GM21529 (cell line): ENCODE measurements around the gene SEMA4G.

Experiments used
- ATAC-seq: cut with Tn5 transposase; IDR thresholded peaks from one replicate; pipeline ENCODE4 v1.9.1; 2021; ENCODE audit not compliant: unreplicated experiment

The SEMA4G gene, protein sequence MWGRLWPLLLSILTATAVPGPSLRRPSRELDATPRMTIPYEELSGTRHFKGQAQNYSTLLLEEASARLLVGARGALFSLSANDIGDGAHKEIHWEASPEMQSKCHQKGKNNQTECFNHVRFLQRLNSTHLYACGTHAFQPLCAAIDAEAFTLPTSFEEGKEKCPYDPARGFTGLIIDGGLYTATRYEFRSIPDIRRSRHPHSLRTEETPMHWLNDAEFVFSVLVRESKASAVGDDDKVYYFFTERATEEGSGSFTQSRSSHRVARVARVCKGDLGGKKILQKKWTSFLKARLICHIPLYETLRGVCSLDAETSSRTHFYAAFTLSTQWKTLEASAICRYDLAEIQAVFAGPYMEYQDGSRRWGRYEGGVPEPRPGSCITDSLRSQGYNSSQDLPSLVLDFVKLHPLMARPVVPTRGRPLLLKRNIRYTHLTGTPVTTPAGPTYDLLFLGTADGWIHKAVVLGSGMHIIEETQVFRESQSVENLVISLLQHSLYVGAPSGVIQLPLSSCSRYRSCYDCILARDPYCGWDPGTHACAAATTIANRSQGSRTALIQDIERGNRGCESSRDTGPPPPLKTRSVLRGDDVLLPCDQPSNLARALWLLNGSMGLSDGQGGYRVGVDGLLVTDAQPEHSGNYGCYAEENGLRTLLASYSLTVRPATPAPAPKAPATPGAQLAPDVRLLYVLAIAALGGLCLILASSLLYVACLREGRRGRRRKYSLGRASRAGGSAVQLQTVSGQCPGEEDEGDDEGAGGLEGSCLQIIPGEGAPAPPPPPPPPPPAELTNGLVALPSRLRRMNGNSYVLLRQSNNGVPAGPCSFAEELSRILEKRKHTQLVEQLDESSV

DNA sequence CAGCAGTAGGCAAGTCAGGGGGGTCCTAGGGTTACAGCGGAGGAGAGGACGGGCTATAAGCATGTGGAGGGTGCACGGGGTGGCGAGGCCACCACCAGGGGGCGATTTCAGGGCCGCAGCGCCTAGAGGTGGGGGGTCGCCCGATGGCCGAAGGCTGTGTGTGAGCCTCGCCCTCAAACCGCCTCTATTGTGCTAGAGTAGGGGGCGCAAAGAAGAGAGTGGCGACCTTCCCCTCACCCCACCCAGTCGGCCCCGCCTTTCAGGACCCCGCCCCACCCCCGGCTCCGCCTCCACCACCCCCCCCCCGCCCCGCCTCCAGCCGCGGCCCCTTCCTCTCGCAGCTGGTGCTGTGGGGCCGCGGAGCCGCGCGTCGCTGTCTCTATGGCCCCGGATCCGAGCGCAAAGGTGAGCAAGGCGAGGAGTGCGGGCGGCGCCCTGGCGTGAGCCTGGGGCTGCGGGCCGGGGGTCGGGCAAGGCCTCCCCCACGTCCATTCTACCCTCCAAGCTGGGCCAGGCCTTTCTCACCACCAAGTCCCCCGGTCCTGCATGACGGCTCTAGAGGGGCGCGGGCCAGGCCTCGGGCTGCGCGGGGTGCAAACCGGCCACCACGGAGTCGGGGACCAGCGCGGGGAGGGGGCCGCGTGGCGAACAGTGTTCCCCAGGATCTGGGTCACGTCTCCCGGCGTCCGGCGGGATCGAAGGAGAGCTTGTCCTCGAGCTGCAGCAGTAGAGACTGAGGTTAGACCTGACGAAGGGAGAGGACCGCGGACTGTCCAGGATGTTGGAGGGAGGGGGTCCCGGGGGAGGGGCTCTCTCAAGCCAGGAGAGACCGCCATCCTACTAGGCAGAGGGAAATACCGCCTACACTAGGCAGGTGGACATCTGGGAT lies at the start of gene SEMA4G:
TSS of gene SEMA4G (plus strand) at position 318 of the 889 bp plus-strand sequence. CDS start 3,409 bp downstream, outside the sequence.
- ATAC-seq: peak; percentile 73

DNA sequence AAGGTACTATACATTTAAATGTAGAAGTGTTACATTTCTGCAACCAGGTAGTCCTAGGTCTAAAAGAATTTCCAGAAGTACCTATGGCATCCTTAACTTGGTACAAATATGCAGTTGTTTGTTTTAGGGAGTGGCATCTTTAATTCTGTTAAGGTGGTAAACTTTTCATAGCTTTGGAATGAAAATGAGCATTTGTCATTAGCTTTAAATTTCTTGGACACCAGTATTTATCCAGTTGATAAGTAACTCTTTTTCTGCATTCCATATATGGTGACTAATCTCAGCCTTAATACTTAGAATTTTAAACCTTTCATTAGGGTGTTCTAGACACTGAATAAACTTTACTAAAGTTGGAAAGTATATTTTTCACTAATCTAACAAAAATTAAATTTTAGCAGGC lies 45.7 kb upstream of the SEMA4G start:
- ATAC-seq: no peak

DNA sequence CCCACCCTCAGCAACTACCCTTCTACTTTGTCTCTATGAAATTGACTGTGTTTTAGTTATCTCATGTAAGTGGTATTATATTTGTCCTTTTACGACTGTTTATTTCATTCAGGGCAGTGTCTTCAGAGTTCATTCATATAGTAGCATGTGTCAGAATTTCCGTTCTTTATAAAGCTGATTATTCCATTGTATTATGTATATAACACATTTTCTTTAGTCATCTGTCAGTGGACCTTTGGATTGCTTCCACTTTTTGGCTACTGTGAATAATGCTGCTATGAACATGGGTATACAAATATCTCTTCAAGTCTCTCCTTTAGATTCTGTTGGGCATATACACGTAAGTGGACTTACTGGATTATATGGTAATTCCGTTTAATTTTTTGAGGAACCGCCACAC lies 42.0 kb upstream of the SEMA4G start:
- ATAC-seq: no peak

DNA sequence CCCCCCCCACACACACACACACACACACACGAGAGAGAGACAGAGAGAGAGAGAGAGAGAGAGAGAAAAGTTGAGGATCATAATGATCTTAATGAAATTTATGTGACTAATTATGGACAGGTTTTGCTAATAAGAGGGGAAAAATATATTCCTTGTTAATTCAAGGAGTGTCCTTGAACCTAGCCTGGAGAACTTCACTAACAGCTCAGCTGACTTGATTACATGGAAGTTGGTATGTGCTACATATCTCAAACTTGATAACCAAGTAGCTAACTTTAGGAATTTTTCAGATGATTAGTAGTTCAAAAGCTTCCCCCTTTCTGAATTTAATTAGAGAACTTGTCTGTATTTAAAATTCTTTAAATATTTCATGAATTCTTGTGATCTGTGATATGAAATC lies 41.3 kb upstream of the SEMA4G start:
- no peak for ATAC-seq

DNA sequence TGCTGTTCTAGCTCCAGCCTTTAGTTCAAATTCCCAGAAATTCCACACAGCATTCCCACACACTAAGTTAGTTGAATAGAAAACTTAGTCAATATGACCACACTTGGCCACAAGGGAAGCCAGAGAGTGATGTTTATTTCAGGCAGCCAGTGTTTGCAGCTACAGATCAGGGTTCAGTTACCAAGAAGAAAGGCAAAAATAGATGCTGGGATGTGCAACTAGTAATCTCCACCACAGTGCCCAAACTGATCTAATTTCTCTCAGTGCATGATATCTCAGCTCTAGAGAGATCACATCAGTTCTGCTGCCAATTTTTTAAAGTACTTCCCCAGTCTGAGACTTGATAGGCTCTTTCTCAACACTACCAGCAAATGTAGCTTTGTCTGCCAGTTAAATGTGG lies 38.9 kb upstream of the SEMA4G start:
- ATAC-seq: no peak

DNA sequence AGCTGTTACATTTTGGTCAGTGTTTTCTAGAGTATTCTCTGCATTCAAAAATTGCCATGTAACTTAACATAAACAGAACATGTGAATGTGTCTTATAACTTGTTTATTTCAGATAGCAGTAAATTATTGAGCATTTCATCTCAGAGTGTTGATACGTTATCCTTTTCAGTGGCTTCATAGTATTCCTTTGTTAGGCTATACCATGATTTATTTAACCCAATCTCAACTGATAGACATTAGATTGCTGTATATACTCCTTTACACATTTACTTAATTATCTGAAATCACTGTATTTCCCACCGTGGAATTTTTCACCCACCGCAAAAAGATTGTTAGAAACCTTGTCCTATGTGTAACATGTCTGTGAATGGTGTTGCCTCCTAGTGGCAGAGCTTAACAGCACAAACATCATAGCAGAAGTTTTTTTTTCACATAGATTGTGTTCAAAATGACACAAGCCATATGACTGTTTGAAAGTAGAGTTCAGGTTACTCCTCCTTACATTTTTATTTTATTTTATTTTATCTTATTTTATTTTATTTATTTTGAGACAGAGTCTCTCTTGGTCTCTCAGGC lies 35.1 kb upstream of the SEMA4G start:
- ATAC-seq: no peak

DNA sequence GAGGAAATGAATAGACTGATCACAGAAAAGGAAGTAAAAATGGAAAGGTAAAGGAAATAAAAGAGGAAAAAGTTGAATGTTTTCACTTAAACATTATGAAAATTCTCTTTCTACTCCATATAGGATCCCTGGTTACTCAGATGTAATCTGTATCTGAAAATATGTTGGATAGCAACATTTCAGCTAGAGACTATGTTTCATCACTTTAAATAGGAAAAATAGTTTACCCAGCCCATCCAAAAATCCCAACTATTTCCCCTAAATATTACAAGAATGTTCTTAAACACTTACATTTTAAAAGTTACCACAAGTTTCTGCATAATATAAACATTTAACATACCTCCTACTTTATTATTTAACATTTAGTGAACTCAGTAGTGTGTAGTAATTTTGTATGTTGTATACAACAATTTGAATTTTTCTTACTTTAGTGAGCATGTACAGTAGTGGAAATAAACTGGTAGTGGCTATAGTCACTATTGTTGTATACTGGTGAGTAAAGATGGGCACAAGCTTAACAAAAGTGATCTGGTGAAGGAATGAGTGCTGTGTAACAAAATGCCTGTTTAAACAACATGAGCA lies 29.4 kb upstream of the SEMA4G start:
- no peak for ATAC-seq

DNA sequence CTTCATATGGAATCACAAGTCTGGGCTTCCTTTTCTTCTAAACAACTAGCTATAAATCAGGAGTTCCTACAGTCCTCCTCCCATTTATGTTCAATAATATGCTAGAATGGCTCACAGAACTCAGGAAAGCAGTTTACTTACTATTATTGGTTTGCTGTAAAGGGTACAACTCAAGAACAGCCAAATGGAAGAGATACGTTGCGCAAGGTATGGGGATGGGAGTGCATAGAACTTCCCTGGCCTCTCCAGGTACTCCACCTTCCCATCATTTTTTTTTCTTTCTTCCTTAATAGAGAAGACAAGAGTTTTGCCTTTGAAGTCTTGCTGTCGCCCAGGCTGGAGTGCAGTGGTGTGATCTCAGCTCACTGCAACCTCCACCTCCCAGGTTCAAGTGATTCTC lies 27.1 kb upstream of the SEMA4G start:
- no peak for ATAC-seq

DNA sequence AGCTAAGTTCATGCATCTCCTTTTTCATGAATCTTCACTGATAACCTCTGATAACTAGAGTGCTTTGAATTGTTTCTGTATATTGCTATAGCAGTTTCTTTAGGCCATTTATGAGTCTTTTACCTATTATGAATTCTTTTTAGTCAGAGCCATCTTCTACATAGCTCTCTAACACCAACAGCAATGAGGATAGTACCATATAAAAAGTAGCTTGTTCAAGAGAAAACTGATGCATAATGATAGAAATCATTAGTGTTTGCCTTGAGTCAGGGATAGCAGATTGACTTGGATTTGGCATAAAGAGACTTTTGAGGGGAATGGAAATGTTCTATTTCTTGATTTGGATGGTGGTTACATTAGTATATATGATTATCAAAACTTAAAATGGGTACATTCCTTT lies 25.8 kb upstream of the SEMA4G start:
- ATAC-seq: no peak

DNA sequence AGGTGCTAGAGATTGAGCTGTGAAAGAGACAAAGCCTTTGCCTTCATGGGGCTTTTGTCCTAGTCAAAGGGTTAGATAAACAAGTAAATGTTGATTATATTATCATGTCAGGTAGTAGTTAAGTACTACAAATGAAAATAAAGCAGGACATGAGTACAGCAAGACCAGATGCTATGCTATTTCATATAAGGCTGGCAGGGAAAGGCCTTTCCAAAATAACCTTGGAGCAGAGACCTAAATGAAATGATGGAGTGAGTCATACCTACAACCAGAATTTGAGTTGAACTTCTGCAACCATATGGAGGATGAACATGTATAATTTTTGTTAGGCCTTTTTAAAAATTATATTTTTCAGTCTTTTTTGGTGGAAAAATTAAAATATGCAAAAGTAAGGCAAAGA lies 23.6 kb upstream of the SEMA4G start:
- ATAC-seq: no peak

DNA sequence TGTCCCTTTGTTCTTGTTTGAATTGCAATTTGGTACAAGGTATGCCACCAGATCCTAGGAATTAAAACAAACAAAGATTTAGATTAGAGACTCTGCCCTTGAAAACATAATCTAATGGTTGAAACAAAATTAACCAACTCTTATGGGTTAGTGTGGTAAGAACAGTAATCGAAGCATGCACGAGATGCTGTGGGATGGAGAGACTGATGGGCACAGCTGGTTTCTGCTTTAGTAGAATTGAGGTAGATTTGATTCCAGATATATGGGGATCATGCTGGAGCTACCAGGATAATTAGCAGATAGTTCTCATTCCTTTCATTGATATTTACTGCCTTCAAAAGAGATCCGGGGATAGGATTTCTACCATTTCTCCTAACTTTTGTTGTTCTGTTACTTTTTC lies 20.4 kb upstream of the SEMA4G start:
- ATAC-seq: no peak

DNA sequence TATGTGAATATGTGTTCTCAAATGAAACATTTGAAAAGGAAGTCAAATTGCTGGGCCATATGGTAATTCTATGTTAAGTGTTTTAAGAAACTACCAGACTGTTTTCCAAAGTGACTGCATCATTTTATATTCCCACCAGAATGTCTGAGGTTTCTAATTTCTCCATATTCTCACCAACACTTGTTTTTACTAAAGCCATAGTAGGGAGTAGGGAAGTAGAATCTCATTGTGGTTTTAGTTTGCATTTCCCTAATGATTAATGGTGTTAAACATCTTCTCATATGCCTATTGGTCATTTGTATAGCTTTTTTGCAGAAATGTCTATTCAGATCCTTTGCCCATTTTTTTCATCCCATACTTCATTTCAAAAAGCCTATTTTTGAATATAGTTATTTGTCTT lies 9.1 kb upstream of the SEMA4G start:
- no peak for ATAC-seq

DNA sequence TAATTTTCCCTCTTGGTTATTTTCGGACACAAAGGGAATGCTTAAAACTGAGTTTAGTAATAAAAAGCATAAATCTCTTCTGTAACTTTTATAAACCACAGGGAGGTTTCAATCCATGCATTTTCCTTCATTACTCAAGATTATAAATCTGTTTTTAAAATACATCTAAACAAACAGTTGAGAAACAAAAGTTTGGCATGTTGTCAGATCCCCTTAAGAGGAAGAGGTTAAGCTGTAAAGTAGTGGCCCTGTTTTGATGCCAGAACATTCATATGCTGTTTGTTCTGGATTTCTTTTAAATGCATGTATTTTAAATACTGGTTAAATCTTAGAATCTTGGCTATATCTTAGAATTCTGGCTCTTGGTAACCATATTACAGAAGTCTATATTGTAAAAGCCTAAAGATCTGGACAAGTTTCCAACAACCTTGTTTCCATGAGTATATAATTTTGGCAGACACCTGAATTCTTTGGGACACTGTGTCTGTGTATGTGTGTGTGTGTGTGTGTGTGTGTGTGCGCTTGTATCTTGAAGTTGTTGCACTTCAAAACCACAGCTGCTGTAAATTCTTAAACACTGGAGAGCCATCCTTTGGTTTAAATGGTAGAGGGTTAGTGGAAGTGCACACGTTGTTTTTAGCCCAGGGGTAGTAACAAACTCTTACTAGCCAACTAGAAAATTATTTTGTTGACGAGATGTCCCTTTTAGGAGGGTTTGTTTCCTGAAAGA lies 6.8 kb upstream of the SEMA4G start:
- no peak for ATAC-seq

DNA sequence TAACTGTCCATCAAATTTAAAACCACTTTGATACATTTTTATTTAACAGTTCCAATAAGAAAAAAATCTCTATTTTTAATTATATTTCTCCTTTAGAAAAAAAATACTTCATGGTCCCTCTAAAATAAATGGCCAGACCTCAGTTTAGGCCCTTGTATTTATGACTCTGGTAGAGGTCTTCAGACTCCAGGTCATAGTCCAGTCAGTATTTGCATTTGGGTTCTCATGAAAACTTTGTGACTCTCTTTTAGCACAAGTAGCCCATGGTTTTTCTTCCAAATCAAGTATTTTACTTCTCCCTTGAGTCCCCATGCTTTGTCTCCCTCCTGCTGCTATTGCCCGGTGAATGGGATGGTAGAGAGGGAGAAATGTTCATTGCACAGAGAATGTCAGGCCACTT lies 5.5 kb upstream of the SEMA4G start:
- ATAC-seq: no peak

DNA sequence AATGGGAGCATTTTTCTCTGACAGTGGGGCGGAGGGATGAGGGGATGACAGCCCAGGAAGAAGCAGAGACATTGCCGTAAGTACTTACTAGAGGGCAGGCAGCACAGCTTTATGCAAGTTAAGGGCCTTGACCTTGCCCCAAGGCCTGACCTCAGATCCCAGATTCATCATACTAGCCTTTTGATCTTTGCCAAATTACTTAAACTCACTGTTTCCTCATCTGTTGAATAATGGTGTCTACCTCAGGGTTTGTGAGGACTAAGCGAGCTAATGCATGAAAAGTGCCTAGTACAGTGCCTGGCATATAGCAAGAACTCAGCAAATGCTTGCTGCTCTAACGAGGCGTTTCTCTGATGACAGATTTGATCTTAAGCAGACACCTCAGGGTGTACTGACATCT lies 3.5 kb upstream of the SEMA4G start:
- ATAC-seq: no peak

DNA sequence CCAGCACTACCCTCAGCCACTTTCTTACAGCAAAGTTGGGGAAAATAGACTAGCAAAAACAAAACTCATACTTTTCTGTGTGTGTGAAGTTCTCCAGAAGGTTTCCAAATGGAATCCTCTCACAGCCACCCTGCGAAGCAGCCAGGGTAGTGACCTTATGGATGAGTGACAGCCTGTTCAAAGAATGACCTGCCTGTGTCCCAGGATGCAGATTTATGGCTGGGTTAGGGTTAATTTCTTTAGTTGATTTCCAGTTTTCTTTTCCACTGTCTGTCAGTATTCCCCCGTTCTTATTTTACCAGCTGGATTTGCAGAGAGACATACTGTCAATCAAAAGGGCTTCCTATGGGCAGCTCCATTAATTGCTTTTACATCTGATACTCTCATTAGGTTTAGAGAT lies 2.4 kb upstream of the SEMA4G start:
- no peak for ATAC-seq

DNA sequence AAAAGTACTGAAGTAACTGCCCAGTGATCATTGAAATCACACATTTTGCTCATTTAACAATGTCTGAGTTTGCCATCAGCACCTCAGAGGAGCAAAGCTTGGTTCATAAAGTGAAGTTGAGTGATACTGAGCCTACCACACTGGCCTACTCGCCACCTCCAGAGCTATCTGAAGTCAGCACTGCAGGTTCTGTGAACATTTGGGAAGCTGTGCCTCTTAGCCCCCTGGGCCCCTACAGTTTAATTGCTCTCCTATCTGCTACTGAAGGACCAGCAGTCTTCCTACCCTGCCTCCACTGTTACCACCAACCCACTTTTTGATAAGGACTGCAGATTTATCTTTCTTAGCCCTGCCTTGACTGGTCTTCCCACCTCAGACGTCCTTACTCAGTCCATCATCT lies 2.0 kb upstream of the SEMA4G start:
- ATAC-seq: no peak

DNA sequence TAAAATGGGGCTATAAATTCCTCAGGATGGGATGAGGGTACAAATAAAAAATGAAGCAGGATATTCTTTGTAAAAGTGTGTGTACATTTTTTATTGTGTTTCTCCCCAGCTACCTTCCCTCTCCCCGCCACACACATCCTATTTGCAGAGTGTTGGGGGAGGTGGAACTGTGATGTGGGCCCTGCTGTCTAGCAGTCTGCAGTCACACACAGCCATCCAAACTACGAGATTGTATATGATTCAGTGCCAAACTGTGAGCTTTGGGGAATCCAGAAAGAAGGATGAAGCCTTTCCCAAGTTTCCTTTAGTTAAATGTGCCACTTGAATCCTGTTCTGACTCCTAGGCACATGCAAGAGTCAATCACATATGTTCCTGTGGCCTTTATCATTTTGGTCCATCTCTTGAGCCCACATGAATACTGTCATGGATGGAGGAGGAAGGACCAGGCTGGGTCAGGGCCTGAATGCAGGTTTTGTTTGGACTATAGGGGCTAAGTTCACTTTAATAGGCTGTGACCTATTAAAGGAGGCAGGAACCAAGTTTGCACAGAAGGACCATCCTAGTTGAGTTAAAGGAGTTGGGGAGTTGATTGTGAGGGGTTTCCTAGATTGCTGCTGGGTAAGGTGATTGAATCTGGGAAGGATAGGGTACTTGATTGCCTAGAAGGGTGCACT lies 1.1 kb upstream of the SEMA4G start:
- ATAC-seq: no peak

DNA sequence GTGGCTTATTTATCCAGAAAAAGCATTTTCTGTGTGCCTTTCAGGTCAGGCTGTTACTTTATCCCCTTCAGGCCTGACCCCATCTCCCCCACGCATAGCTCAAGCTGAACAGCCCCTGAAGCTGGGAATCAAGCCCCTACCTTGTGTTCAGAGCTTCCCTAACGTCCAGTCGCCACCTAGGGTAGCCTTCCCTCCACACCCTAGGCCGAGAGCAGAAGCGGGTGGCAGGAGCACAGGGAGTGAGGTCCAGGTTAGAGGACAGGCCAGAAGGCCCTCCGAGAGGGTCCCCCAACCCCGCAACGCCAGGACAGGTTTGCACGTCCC lies 479 bp upstream of the SEMA4G start:
- no peak for ATAC-seq
